Measurements from ENCODE around the gene TWNK.

Gene TWNK

GRCh38 chr10:100996678-100997359 lies 9.5 kb downstream of the TWNK start:
- DNase-seq (ENCODE audit: low spot score), result no peak

GRCh38 chr10:100997360-100998182 lies 10.2 kb downstream of the TWNK start:
- DNase-seq (ENCODE audit: low spot score), result peak; percentile 64

DNA sequence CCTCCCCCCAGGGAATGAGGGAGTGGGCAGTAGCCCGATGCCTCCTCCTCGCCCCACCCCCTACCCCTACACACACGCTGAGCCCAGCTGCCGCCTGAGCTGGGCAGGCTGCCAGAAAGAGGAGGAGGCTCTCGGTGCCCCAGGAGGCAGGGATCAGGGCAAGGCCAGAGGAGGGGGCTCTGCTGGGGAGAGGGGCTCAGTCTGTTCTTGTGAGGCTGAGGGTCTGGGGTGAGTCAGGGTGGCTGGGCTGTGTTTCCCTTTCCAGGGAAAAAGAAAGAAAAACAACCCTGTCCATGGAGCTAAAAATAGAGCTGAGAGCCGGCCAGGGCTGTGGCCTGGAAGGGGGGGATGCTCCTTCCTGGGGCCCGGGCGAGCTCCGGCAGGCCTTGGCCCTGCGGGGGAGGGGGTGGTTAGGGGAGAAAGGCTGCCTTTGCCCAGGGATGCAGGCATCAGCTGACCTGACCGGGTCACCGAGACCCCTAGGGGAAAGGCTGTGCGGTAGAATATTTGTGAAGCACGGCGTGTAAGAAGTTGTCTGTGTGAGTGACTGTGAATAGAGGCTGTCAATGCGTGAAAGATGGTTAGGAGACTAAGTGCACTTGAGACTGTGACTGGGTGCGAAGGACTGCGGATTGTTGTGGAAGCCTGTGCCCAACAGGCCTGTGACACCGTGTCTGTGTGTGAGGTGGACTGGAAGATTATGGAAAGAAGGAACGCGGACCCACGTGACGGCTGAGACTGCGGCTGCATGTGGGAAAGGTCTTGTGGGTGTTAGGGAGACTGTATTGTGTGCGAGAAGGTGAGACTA lies 11.0 kb downstream of the TWNK start:
- DNase-seq (ENCODE audit: low spot score), result peak; percentile 47

GRCh38 chr10:100998991-100999741 lies 11.8 kb downstream of the TWNK start:
- DNase-seq (ENCODE audit: low spot score), result peak; percentile 72

- DNase-seq (ENCODE audit: low spot score), result no peak
Observed at GRCh38 chr10:100999742-101000126, 12.4 kb downstream of the TWNK start, which contains the start of gene LZTS2. LZTS2 (plus strand) TSS chr10:100999808; CDS start chr10:101002539, 2,731 bp downstream.

DNA sequence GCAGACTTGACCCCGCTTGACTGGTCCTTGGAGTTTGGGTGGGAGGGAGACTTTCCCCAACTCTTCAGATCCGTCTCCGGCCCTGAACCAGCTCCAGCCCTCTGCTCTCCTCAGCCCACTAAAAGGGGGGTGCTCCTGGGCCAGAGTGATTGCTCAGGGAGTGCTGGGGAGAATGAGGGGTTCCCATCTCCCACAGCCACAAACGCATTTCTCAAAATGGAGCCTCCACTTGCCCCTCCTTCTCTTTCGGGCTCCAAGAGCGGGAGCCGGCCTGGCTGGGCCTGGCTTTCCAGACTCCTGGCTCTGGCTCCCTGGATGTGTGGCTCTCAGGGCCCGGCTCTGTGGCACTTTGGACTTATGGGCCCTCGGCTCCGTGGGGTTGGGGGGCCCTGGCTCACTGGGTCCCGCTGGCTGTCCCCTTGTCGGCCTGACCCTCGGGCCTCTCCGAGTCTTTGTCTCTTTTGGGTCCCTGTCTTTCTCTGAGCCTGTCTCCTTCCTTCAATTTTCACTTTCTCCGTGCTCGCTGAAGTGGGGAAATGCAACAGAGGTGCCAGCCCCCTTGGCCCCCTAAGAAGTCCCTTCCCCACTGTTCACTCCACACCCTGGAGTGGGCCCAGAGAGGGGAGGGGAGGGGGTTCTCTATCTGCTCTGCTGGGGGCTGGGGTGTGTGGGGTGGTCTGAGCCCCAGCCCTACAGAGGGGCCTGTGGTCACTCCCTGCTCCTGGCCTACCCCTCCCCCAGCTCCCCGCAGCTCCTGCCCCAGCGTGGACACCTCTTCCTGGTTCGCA lies 13.0 kb downstream of the TWNK start:
- DNase-seq (ENCODE audit: low spot score), result no peak

- no peak for DNase-seq (ENCODE audit: low spot score)
Observed at GRCh38 chr10:101000915-101001658, 13.7 kb downstream of the TWNK start.

DNA sequence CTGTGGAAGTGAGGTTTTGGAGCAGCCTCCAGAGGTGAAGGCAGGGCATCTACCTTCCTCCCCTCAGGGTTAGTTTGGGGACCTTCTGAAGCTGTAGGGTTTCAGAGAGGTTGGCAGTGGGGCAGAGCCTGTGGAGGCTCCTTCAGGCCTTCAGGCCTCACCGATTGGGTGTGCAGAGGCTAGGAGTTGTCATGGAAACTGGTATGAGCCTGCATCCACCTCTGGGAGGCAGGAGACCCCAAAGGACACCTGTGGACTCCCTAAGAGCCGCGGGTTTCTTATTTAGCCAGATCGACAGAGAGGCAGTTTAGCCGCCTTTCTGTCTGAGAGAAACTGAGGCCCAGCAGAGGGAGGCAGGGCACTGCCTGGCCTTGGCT lies 14.3 kb downstream of the TWNK start:
- no peak for DNase-seq (ENCODE audit: low spot score)

GRCh38 chr10:101002456-101002855 lies 15.1 kb downstream of the TWNK start:
- DNase-seq (ENCODE audit: low spot score), result no peak

DNA sequence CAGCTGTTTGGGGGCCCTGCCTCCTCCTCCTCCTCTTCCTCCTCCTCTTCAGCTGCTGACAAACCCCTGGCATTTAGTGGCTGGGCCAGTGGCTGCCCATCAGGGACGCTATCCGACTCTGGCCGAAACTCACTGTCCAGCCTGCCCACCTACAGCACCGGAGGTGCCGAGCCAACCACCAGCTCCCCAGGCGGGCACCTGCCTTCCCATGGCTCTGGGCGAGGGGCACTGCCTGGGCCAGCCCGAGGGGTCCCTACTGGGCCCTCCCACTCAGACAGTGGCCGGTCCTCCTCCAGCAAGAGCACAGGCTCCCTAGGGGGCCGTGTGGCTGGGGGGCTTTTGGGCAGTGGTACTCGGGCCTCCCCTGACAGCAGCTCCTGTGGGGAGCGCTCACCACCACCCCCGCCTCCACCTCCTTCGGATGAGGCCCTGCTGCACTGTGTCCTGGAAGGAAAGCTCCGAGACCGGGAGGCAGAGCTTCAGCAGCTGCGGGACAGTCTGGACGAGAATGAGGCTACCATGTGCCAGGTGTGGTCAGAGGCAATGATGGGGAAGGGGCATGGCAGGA lies 16.4 kb downstream of the TWNK start:
- no peak for DNase-seq (ENCODE audit: low spot score)

DNA sequence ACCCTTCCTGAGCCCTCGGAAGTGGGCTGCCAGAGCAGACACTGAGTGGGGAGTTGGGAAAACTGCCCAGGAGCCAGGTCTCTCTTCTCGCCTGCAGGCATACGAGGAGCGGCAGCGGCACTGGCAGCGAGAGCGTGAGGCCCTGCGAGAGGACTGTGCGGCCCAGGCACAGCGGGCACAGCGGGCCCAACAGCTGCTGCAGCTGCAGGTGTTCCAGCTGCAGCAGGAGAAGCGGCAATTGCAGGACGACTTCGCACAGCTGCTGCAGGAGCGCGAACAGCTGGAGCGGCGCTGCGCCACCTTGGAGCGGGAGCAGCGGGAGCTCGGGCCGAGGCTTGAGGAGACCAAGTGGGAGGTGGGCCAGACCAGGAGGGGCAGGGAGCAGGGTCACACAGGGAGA lies 18.0 kb downstream of the TWNK start:
- DNase-seq (ENCODE audit: low spot score), result no peak

DNA sequence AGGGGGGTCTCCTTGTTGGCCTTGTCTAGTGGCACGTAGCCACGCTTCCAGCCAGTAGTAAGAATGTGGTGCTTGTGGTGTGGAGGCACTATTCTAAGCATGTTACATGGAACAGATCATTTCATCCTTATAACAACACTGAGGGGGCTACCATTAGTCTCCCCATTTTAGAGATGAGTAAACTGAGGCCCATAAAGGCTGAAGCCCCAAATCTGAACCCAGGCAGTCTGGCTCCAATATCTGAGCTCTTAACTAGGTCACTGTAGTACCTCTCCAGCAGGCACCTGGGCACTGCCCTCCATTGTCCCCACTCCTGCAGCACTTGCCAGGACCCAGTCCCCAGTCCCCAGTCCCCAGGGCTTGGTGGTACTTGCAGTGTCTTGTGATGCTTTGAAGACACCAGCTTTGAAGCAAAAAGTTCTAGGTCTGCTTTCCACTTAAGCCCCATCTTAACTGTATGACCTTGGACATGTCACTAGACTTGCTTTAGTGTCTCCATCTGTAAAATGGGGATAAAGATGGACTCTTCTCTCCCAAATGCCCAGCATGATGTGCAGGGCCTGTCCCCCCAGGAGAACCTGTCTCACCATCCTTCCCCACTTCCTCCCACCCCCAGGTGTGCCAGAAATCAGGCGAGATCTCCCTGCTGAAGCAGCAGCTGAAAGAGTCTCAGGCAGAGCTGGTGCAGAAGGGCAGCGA lies 18.7 kb downstream of the TWNK start:
- DNase-seq (ENCODE audit: low spot score), result no peak

- DNase-seq (ENCODE audit: low spot score), result no peak
Observed at GRCh38 chr10:101006593-101007098, 19.3 kb downstream of the TWNK start.

- DNase-seq (ENCODE audit: low spot score), result no peak
Observed at GRCh38 chr10:101007099-101007711, 19.9 kb downstream of the TWNK start.

GRCh38 chr10:101007915-101008822 lies 20.8 kb downstream of the TWNK start:
- DNase-seq (ENCODE audit: low spot score), result no peak

DNA sequence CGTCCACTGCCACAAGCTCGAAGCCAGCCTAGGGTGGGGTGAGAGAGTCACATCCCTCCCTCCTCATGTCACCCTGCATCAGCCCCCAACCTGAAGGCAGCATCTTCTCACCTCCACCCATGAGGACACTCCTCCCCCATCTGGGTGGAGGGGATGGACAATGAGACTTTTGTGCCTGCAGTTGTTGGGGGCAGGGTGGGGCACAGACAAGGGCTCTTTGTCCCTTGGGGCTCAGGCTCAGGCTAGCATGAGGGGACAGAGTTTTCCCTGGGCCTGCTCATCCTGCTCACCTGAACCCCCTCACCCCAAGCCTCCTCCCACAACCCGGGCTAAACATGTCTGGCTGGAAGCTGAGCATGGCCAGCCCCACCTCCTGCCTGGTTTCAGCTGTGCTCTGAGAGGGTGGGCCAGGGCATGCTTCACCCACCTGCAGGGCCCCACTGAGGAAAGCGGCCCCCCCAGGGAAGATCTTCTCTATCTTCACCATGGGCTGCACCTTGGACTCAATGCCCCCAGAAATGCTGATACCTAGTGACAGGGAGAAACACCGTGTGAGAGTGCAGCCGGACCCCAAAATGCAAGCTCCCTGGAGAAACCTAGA lies 21.6 kb downstream of the TWNK start:
- DNase-seq (ENCODE audit: low spot score), result no peak

- DNase-seq (ENCODE audit: low spot score), result no peak
Observed at GRCh38 chr10:101010329-101010728, 23.0 kb downstream of the TWNK start.
